Pons (tissue), 1 donor: ENCODE results near the gene FAM193A.
"Not testable (repeated sequence)": the region's sequence is repeated elsewhere in the genome, so short reads cannot be mapped to it uniquely, and the experiment has no call there.

Source experiments
- DNase-seq: peaks from one replicate; pipeline ENCODE4 v3.0.0-alpha.2; 2016; ENCODE audit warnings: low spot score

The FAM193A gene

DNA sequence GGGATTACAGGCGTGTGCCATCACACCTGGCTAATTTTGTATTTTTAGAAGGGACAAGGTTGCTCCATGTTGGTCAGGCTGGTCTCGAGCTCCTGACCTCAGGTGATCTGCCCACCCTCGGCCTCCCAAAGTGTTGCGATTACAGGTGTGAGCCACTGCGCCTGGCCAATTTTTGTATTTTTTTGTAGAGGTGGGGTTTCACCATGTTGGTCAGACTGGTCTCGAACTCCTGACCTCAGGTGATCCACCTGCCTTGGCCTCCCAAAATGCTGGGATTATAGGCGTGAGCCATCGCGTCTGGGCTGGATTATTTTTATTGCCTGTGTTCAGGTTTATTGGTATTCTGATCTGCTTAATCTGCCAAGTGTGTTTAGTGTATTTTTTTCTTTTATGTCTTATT is 82.3 kb downstream of the FAM193A start:
- not testable (repeated sequence) for DNase-seq

DNA sequence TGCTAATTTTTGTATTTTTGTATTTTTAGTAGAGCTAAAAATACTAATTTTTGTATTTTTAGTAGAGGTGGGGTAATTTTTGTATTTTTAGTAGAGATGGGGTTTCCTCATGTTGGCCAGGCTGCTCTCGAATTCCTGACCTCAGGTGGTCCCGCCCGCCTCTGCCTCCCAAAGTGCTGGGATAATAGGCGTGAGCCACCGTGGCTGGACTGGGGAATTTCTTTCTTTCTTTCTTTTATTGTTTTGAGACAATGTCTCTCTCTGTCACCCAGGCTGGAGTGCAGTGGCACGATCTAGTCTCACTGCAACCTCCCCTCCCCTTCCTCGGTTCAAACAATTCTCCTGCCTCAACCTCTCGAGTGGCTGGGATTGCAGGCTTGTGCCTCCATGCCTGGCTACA is 83.0 kb downstream of the FAM193A start:
- DNase-seq = no peak

DNA sequence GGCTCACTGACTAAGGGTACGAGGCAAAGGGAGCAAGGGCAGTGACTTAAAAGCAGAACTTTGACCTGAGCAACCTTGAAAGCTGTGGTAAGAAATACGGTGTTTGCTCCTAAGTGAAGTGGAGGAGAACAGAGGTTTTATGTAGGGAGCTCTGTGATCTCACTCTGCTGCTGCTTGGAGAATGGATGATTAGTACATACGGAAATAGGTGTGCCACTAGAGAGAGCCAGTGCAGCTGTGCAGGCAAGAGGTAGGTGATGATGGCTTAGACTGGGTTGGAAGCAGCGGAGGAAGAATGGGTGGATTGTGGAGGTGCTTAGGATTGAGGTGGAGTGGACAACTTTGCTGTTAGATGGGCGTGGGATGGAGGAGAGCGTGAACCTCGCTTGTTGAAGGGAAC is 85.0 kb downstream of the FAM193A start:
- DNase-seq = no peak

DNA sequence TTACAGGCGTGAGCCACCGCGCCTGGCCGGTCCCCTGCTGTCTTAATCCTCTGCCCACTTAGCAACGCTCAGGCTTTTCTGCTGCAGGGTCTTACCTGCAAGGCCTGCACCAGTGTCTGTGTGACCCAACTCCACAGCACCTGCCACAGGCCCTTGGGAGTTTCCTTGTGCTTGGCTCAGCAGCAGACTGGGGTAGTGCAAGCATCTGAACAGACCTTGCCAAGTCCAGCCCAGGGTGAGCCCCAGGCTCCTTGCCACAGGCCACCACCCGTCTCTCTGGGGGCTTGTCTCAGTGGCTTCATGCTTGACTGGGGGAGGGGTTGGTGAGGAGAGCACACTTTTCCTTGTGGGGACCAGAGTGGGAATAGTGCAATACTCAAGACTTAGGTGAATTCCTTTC is 87.0 kb downstream of the FAM193A start:
- no peak for DNase-seq

DNA sequence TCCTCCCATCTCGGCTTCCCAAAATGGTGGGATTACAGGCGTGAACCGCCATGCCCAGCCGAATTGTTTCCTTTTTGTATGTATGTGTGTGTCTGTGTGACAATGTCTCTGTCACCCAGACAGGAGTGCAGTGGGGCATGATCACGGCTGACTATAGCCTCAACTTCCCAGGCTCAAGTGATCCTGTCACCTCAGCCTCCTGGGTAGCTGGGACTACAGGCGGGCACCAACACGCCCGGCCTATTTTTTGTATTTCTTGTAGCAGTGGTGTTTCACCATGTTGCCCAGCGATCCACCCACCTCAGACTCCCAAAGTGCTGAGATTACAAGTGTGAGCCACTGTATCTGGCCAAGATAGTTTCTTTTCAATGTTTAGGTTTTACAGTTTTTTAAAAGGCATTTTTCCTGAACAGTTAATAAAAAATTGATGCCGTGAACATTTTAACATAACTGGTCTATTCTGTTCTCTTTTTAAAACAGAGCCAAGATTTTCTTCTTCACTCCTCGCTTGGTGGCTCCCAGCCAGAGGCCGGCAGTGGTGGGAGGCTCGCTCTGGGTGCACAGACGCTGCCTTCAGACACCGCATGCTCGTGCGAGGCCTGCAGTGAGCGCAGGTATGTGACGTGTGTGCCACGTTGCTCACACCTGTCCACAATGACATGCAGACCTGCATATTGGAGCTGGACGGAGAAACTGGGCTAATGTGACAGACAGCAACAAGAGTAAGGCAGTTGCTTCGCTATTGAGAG is 88.5 kb downstream of the FAM193A start:
- DNase-seq = no peak

DNA sequence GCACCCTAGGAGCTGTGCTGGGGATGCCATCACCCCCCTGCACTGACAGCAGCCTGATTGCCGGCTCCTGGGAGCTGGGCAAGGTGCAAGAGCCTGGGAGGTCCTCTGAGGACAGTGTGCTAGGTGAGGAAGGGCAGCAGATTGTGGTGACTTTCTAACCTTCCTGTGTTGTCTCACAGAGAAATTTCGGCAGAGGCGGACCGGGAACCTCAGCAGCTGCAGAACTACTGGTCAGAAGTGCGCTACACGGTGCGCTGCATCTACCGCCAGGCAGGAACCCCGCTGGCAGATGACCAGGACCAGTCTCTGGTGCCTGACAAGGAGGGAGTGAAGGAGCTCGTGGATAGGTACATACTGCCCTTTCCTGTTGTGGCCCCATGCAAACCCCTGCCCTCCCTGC is 89.8 kb downstream of the FAM193A start:
- no peak for DNase-seq

DNA sequence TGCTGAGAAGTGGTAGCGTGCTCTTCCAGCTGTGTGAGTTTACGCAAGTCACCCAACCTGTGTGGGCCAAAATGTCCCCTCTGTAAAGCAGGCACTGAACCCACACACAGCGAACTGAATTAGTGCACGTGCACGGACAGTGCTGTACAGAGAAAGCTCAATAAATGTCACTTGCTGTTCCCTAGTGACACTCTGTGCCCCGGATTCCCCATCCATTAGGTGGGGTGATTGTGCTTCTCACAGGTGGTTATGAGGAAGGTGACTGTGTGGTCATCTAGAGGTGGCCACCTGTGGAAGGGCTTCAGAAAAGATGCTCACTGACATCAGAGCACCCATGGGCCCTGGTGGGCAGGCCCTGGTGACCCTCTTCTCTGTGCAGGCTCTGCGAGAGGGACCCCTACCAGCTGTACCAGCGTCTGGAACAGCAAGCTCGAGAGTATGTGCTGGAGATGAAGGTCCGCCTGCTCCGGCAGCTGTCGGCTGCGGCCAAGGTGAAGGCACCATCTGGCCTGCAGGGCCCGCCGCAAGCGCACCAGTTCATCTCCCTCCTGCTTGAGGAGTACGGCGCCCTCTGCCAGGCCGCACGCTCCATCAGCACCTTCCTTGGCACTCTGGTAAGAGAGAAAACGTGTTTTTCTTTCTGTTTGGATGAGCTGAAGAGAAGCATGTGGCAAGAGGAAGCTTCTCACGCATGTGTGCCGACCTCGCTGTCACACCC is 94.3 kb downstream of the FAM193A start:
- no peak for DNase-seq

DNA sequence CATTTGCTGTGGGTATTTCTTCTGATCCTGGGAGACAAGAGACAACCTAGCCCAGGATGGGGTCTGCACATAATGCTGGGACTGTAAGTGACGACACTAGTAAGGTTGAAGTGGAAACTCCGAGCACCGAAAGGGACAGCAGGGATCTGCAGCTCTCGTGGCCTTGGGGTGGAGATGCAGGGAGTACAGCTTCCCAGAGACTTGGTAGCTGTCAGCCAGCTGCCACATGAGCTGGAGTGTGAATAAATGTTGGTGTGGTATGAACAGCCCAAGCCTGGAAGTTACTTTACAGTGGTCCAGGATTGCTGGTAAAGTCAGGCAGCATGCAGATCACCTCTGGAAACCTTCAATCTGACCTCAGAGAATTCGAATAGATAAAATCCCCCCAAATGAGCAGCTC is 97.6 kb downstream of the FAM193A start:
- no peak for DNase-seq

DNA sequence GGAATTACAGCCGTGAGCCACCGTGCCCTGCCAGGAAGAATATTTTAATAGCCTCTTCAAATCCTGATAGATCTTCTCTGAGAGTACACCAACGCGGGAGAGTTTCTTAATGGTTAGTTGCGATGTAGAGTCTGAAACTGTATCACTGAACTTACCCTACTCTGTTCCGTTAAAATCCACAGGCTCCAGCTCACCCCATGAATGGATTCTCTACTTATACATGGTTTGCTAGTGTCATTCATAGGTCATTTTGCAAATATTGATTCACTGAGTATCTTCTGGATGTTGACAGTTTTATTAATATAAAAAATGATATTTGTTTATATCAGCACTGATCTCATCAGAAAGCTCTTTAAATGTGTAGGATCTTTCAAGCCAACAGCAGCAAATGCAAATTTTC is 99.9 kb downstream of the FAM193A start:
- no peak for DNase-seq

DNA sequence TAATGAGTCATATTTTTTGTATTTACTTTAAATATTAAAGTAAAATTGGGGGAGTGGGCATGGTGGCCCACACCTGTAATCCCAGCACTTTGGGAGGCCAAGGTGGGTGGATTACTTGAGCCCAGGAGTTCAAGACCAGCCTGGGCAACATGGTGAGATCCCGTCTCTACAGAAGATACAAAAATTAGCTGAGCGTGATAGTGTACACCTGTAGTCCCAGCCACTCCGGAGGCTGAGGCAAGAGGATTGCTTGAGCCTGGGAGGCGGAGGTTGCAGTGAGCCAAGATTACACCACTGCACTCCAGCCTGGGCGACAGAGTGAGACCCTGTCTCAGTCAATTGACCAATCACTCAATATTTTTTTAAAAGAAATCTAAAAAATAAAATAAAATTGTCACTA is 100.5 kb downstream of the FAM193A start:
- not testable (repeated sequence) for DNase-seq

DNA sequence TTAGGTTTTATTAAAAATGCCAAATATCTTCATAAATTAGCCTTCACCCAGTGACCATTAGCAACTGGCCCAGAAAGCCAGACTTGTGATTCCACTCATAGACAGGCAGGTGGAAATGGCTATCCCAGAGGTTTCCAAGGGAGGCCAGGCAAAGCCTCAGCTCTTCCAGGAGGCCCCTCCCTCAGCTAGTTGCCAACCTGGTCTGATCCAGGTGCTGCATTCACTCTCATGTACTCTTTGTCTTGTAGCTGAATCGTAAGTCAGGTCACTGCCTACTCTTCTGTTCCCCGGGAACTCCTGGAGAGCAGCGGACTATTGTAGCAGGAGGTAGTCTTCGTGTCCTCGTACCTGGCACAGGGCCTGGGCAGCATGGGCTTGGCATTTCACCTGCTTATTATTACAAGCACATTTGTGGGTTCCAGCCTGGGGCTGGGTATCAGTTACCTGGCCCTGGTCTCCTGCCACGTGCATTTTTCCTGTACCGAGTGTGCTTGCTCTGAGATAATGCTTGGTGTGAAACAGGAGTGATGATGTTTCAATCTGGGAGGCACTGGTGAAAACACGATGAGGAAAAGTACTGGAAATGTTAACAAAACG is 101.6 kb downstream of the FAM193A start:
- no peak for DNase-seq

DNA sequence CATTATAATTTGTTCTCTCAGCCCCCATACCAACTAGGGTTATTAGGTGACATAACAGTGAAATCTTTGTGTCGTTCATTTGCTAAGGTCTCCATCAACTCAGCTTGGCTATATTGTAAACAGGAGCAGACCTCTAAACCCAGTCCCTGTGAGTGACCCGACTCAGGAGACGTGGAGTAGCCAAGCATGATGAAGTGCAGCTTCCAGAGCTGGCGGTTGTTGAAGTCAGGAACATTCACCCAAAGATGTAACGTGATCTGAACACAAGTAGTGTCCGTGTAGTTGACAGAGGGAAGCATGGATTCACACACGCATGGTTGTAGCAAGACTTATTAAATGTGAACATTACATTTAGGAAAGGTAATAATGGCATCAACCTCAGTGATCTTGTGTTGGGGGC is 102.3 kb downstream of the FAM193A start:
- DNase-seq = no peak

DNA sequence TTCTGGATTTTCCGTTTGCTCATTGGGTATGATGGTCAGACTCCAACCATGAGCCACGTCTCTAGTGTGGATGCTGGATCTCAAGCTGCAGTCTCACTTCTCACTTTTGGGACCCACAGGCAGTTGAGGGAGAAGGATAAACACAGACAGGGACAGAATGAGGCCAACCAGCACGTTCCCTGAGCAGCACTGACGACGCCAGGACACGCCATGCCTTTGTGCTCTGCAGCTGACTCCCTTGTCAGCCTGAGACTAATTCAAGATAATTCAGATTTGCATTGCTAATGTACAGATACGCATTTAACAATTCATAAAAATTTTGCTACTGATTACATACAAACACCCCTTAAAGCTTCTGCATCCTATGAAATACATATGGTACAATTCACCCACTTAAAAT is 106.5 kb downstream of the FAM193A start:
- no peak for DNase-seq

DNA sequence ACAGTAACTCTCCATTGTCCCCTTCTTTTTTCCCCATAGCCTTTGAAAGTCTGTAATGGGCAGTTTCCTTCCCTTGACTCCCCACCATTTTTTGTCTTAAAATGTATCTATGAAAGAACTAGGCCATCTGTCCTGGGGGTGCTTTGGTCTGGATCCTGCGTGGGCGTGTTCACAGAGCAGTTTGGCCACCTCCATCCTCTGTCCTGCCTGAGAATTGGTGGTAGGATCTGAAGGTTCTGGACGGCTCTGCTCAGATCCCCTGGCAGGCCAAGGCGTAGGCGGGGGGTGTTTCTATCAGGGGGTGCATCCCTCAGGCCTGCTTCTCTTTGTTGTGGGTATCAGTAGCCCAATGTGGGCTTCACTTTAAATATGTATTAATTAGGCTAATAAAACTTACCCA is 107.1 kb downstream of the FAM193A start:
- no peak for DNase-seq

DNA sequence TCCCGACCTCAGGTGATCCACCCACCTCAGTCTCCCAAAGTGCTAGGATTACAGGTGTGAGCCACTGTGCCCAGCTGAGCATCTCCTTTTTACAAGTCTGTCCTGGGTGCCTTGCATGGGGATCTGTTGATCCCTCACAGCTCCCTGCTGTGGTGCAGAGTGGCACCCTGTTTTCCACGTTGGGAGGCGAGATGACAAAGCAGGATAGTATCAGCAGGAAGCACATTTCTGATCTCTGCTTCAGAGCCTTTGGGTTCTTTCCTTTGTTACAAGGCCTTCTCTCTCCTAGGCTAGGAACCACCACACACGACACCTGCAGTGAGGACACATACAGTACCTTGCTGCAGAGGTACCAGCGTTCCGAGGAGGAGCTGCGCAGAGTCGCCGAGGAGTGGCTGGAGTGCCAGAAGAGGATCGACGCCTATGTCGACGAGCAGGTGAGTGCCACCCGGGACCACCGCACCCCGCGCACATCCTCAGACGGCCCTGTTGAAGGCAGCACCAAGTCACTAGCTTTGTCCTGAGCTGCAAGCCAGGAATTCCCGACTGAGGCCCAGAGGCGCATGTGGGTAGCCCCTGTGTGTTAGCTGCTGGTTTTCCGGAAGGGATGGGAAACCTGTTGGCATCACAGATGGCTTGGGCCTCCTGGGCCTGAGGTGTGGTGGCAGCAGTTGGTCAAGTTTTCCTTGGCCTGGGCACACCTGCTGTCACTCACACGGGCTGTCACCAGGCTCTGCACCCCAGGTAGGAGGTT is 110.1 kb downstream of the FAM193A start:
- no peak for DNase-seq

DNA sequence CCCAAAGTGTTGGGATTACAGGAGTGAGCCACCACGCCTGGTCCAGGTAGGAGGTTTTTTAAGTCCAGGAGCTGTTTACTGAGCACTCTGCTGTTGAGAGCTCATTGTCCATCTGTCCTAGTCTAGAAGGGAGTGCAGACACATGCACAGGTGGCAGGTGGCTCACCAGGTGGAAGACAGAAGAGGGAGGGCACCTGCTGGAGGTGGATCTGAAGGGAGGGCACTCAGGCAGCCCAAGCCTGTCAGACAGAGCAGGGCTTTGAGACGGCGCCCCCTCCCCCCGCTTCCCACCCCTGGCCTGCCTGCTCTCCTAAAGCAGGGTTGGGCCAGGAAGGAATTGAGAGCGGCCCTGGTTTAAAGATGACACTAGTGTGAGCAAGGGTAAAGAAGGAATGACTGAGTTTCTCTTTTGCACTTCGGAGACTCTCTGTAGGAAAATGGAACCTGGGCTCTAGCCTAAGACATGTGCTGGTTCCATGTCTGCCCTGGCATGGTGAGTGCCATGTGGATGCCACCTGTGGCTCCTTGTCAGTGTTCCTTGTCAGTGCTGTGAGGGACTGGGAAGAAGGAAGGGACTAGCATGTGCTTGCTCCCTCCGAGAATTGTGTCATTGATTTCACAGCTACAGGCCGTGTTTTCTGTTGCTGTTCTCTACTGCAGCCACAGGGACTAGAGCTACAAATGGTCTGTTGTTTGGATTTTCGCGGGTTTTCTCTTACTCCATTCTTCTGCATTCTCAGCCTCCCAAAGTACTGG is 111.1 kb downstream of the FAM193A start:
- DNase-seq = peak; percentile 52

DNA sequence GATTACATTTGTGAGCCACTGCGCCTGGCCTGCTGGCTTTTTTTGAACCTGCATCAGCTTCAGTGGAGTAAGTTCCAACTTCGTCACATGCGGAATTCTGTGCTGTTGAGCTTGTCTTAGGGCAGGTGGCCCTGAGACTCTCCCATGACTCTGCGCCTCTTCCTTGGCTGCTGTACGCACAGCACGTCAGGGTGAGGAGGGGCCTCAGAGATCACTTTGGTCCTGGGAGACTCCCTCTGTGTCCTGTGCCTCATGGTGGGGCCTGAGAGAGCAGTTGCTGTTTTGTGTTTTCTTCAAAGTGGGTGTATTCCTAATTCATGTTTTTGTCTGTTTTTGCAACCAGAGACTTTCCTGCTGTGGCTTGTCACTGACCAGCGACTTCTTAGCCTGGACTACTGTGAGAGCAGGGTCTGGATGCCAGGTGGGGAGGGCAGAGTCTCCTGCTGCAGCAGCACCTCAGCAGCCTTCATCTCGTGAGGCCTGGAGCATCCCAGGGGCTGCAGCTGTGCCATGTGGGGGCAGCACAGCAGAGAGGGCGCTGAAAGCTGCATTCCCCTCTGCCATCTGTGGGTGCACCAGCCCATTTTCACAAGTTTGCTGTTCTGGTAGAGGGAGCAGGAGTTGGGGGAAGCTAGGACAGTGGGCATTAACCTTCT is 111.8 kb downstream of the FAM193A start:
- DNase-seq = no peak

DNA sequence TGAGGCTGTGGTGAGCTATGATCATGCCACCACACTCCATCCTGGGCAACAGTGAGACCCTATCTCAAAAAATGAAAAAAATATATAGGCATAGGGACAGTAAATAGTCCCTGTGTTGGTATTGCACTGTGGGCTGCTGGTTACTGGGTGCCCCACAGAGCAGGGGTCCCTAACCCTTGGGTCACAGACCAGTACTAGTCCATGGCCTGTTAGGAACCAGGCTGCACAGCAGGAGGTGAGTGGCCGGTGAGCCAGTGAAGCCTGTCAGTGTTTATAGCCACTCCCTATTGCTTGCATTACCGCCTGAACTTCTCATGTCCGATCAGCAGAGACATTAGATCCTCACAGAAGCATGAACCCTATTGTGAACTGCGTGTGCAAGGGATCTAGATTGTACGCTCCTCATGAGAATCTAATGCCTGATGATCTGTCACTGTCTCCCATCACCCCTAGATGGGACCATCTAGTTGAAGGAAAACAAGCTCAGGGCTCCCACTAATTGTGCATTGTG is 113.2 kb downstream of the FAM193A start:
- no peak for DNase-seq

DNA sequence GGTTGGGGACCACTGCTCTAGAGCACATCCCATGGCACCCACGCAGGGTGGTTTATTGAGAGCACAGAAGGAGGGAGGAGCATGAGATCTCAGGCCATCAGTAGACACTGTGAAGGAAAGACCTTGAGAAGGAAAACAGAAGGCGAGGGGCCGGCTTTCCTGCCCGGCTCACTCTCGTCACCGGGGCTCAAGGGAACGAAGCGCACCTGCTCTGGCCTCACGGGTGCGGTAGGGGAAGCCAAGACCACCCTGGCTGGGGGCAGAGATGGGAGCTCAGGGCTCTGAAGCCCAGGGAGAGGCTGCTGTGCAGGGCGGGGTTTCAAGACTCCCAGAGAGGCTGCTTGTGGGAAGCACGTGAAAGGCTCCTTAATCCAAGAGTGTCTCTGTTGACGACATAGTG is 113.8 kb downstream of the FAM193A start:
- no peak for DNase-seq

DNA sequence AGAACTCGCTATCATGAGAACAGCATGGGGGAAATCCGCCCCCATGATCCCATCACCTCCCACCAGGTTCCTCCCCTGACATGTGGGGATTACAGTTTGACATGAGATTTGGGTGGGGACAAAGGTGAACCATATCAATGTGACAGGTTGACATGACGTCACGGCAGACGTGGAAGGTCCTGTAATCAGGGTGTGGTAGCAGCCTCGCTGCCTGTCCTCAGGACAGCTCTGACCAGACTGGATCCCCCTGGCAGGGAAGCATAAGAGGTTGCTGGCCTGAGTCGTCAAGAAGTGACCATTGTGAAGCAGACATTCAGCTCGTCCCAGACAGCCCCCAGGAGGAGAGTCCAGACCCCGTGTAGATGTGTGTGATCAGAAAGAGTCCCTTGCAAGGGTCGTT is 115.1 kb downstream of the FAM193A start:
- DNase-seq = no peak

DNA sequence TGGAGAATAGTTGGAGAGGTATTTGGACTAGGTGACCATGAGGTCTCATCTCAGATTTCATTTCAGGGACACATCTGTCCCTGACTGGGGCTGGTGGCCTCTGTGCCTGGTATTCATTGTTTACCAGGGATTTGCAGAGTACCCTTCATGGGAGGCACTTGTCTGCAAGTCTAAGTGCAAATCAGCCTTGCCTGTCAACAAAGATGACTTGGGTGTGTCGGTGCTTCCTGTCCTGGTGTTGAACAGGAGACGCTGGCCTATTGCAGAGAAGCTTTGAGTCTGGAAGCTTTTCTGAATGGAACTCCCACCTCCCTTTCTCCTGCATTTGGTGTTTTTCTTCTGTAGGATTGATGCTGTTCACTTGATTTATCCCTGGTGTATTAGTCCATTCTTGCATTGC is 115.6 kb downstream of the FAM193A start:
- no peak for DNase-seq
